Natural killer cell treated with Interleukin-12 subunit alpha and Interleukin-12 subunit beta and Interleukin-15 and Interleukin-18, amount 100 ng/mL, for 72 hours (primary cell): ENCODE results near the gene TEK. TPM values are rescaled to one million over a fixed set of nuclear protein-coding genes. Genes with fewer than 3 reads are reported as not detected.

Source experiments
- ATAC-seq, 2 donors: fragments of 150-1000 bp; cut with Tn5 transposase in 1 of 2; sonication (Bioruptor Pico), chemical (Tn5 transposase) in 1 of 2; 2 replicates each; pipeline ENCODE4 v1.10.0; 2021
- DNase-seq: peaks from one replicate; pipeline ENCODE4 v3.0.0; 2022; ENCODE audit warnings: low spot score
- H3K27ac Mint-ChIP-seq, 2 donors: 1 replicate in 1 of 2; 2 replicates in 1 of 2; pipeline ENCODE4 v1.8.0; 2022; ENCODE audit warnings: mixed read lengths in 2 of 2, mild to moderate bottlenecking in 1 of 2, moderate library complexity in 1 of 2
- H3K27me3 Mint-ChIP-seq, 2 donors: 1 replicate in 1 of 2; 2 replicates in 1 of 2; pipeline ENCODE4 v1.8.0; 2022; ENCODE audit warnings: mixed read lengths in 2 of 2
- H3K36me3 Mint-ChIP-seq: one replicate; pipeline ENCODE4 v1.8.0; 2022; ENCODE audit warnings: mixed read lengths
- H3K4me1 Mint-ChIP-seq, 2 donors: 1 replicate in 1 of 2; 2 replicates in 1 of 2; pipeline ENCODE4 v1.8.0; 2022; ENCODE audit warnings: low read depth in 2 of 2, mixed read lengths in 2 of 2, mild to moderate bottlenecking in 1 of 2
- H3K4me3 Mint-ChIP-seq: one replicate; pipeline ENCODE4 v1.8.0; 2022; ENCODE audit warnings: mixed read lengths
- H3K9me3 Mint-ChIP-seq: 2 replicates; pipeline ENCODE4 v1.8.0; 2022; ENCODE audit warnings: mixed read lengths
- total RNA-seq, 2 donors: library from RNA; stranded (reverse); gene quantifications; one replicate each; pipeline ENCODE4 v1.2.3, GENCODE V29; 2022

The TEK gene
- total RNA-seq, 2 donors from 2014 or later, result not detected

GRCh38 chr9:27133817-27134216 is 24.8 kb downstream of the TEK start:
- H3K4me3 Mint-ChIP-seq, result no peak overlapping the region
- H3K27me3 Mint-ChIP-seq, result no peaks in the 10 kb centered on the region
- no peaks in the 10 kb centered on the region for H3K4me1 Mint-ChIP-seq
- ATAC-seq (no peak), DNase-seq (no peak)
- H3K27ac Mint-ChIP-seq, result no peak overlapping the region
- H3K36me3 Mint-ChIP-seq, result no peaks in the 10 kb centered on the region
- H3K9me3 Mint-ChIP-seq, result peaks cover 10% of the 10 kb centered on the region

DNA sequence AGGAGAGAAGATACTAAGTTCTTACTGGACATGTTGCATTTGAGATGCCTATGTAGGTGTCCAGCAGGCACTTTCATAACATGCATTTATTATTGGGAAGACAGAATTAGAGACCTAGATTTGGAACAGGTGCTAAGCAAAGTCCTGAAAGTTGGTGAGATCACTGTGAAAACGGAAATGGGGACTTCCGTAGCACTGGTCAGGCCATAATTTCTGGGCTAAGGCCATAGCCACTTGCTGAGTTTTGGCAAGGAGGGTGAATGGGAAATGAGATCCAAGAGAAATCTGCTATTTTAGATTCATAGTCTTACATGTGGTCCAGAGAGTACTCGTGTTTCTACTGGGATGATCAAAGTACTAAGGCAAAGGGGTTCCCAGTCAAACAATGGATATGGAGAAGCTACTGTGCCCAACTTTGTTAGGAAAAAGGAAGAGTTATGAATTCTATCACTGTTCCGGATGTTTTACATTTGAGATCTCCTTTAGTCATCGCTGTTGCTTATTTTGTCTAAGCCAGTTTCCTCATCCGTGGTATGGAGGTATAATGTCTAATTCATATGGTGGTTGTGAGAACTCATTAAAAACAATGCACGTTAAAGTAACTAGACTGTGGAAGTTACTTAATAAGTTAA is 33.4 kb downstream of the TEK start:
- no peaks in the 10 kb centered on the region for H3K36me3 Mint-ChIP-seq
- DNase-seq (no peak), ATAC-seq (no peak)
- H3K4me1 Mint-ChIP-seq, result no peaks in the 10 kb centered on the region
- H3K27me3 Mint-ChIP-seq, result no peaks in the 10 kb centered on the region
- peaks cover 4% of the 10 kb centered on the region for H3K9me3 Mint-ChIP-seq
- H3K27ac Mint-ChIP-seq, result no peak overlapping the region
- H3K4me3 Mint-ChIP-seq, result no peak overlapping the region

- DNase-seq, result no peak
- no peak for ATAC-seq
- H3K36me3 Mint-ChIP-seq, result no peaks in the 10 kb centered on the region
- no peaks in the 10 kb centered on the region for H3K4me1 Mint-ChIP-seq
- no peak overlapping the region for H3K27ac Mint-ChIP-seq
- H3K9me3 Mint-ChIP-seq, result no peaks in the 10 kb centered on the region
- no peak overlapping the region for H3K4me3 Mint-ChIP-seq
- H3K27me3 Mint-ChIP-seq, result no peaks in the 10 kb centered on the region
Measured at GRCh38 chr9:27145143-27145542, 36.1 kb downstream of the TEK start.

- H3K4me3 Mint-ChIP-seq, result no peak overlapping the region
- no peak overlapping the region for H3K27ac Mint-ChIP-seq
- H3K27me3 Mint-ChIP-seq, result no peaks in the 10 kb centered on the region
- H3K9me3 Mint-ChIP-seq, result no peaks in the 10 kb centered on the region
- H3K36me3 Mint-ChIP-seq, result no peaks in the 10 kb centered on the region
- DNase-seq (no peak), ATAC-seq (no peak)
- no peaks in the 10 kb centered on the region for H3K4me1 Mint-ChIP-seq
Measured at GRCh38 chr9:27149651-27150050, 40.6 kb downstream of the TEK start.

GRCh38 chr9:27150746-27151406 is 41.9 kb downstream of the TEK start:
- DNase-seq, result no peak
- H3K9me3 Mint-ChIP-seq, result no peaks in the 10 kb centered on the region

GRCh38 chr9:27151693-27152404 is 42.8 kb downstream of the TEK start:
- Mint-ChIP-seq H3K27me3 (no peaks in the 10 kb centered on the region), H3K9me3 (no peaks in the 10 kb centered on the region), H3K4me3 (no peak overlapping the region), H3K4me1 (no peaks in the 10 kb centered on the region), H3K27ac (no peak overlapping the region), H3K36me3 (no peaks in the 10 kb centered on the region)
- ATAC-seq (no peak), DNase-seq (no peak)

More at GRCh38 chr9:27150746-27151406, 41.9 kb downstream of the TEK start:
- Mint-ChIP-seq H3K27ac (no peak overlapping the region), H3K36me3 (no peaks in the 10 kb centered on the region), H3K4me3 (no peak overlapping the region), H3K4me1 (no peaks in the 10 kb centered on the region), H3K27me3 (no peaks in the 10 kb centered on the region)
- ATAC-seq, result no peak

DNA sequence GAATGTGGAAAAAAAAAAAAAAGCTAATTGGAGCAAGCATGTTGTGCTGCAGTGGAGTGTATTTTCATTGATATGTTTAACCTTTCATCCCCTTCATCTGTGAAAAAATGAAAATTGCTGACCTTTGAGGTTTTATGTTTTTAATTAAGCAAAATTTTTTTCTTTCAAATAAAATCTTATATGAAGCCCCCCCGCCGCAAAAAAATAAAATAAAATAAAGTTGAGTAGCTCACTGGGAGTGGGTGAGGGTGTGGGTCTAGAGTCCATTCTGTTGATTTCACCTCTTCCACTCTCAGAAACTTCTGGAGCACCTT is 43.3 kb downstream of the TEK start:
- ATAC-seq, result no peak
- no peaks in the 10 kb centered on the region for H3K27me3 Mint-ChIP-seq
- no peaks in the 10 kb centered on the region for H3K9me3 Mint-ChIP-seq
- no peaks in the 10 kb centered on the region for H3K4me1 Mint-ChIP-seq
- DNase-seq, result no peak
- no peaks in the 10 kb centered on the region for H3K36me3 Mint-ChIP-seq
- H3K27ac Mint-ChIP-seq, result no peak overlapping the region
- no peak overlapping the region for H3K4me3 Mint-ChIP-seq

GRCh38 chr9:27154908-27155307 is 45.9 kb downstream of the TEK start:
- H3K36me3 Mint-ChIP-seq, result no peaks in the 10 kb centered on the region
- no peak overlapping the region for H3K27ac Mint-ChIP-seq
- H3K27me3 Mint-ChIP-seq, result no peaks in the 10 kb centered on the region
- DNase-seq (no peak), ATAC-seq (no peak)
- no peaks in the 10 kb centered on the region for H3K9me3 Mint-ChIP-seq
- no peak overlapping the region for H3K4me3 Mint-ChIP-seq
- no peaks in the 10 kb centered on the region for H3K4me1 Mint-ChIP-seq

GRCh38 chr9:27157097-27157496 is 48.1 kb downstream of the TEK start:
- no peaks in the 10 kb centered on the region for H3K36me3 Mint-ChIP-seq
- no peak for ATAC-seq
- H3K4me1 Mint-ChIP-seq, result no peaks in the 10 kb centered on the region
- no peak overlapping the region for H3K4me3 Mint-ChIP-seq
- H3K27ac Mint-ChIP-seq, result no peak overlapping the region
- H3K27me3 Mint-ChIP-seq, result no peaks in the 10 kb centered on the region
- no peak for DNase-seq
- H3K9me3 Mint-ChIP-seq, result no peaks in the 10 kb centered on the region

DNA sequence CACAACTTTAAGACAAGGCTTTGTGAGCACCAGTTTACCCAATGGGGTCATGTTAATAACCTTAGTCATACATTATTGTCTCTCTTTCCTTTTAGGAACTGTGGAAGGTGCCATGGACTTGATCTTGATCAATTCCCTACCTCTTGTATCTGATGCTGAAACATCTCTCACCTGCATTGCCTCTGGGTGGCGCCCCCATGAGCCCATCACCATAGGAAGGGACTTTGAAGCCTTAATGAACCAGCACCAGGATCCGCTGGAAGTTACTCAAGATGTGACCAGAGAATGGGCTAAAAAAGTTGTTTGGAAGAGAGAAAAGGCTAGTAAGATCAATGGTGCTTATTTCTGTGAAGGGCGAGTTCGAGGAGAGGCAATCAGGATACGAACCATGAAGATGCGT is 48.7 kb downstream of the TEK start:
- H3K4me3 Mint-ChIP-seq, result no peak overlapping the region
- no peaks in the 10 kb centered on the region for H3K27me3 Mint-ChIP-seq
- H3K4me1 Mint-ChIP-seq, result no peaks in the 10 kb centered on the region
- H3K9me3 Mint-ChIP-seq, result no peaks in the 10 kb centered on the region
- DNase-seq (no peak), ATAC-seq (no peak)
- H3K36me3 Mint-ChIP-seq, result no peaks in the 10 kb centered on the region
- no peak overlapping the region for H3K27ac Mint-ChIP-seq

GRCh38 chr9:27160636-27161035 is 51.6 kb downstream of the TEK start:
- Mint-ChIP-seq H3K27me3 (peaks cover 0 to 6% of the 10 kb centered on the region in 2 donors), H3K27ac (no peak overlapping the region)

DNA sequence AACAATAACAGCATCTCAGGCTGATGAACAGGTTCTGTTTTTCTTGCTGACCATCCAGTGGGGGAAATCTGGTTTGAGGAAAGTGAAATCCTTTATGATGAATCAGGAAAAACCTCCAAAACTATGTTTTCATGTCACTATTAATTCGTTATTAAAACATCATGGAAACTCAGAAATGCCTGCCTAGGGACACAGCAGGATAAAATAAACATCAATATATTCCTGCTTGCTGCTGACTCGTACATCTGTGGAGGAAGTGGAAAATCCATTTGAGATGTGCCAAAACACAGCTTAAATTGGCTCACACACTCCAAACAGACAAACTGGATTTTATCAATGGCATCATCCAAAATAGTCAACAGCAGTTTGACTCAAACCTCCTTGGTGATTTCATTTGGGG is 53.0 kb downstream of the TEK start:
- Mint-ChIP-seq H3K4me3 (no peak overlapping the region), H3K27ac (no peak overlapping the region), H3K4me1 (no peaks in the 10 kb centered on the region), H3K36me3 (no peaks in the 10 kb centered on the region), H3K27me3 (peaks cover 0 to 6% of the 10 kb centered on the region in 2 donors), H3K9me3 (no peaks in the 10 kb centered on the region)
- no peak for DNase-seq
- ATAC-seq, result no peak

More at GRCh38 chr9:27160636-27161035, 51.6 kb downstream of the TEK start:
- ATAC-seq (no peak), DNase-seq (no peak)
- no peaks in the 10 kb centered on the region for H3K36me3 Mint-ChIP-seq
- H3K9me3 Mint-ChIP-seq, result no peaks in the 10 kb centered on the region
- no peak overlapping the region for H3K4me3 Mint-ChIP-seq
- H3K4me1 Mint-ChIP-seq, result no peaks in the 10 kb centered on the region

DNA sequence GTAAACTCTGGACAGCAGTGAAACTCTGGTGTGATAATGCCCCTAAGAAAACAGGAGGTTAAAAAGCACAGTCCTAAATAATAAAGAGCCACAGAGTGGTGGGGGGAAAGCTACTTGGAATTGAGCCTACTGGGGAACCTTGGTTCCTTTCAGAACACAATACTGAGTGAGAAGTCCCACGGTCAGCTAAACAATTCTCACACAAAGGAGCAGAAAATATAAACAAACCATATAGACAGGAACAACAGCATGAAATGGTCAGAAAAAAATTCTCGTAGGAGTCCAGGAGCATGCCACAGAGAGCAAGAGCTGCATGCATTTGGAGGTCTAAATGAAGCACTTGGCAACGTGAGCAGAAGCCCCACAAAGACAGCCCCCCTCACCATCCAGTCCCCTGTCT is 56.0 kb downstream of the TEK start:
- ATAC-seq, result no peak
- DNase-seq, result no peak
- Mint-ChIP-seq H3K4me3 (no peak overlapping the region), H3K9me3 (peaks cover 3% of the 10 kb centered on the region), H3K27ac (no peak overlapping the region), H3K4me1 (no peaks in the 10 kb centered on the region), H3K36me3 (no peaks in the 10 kb centered on the region), H3K27me3 (peaks cover 0 to 6% of the 10 kb centered on the region in 2 donors)

DNA sequence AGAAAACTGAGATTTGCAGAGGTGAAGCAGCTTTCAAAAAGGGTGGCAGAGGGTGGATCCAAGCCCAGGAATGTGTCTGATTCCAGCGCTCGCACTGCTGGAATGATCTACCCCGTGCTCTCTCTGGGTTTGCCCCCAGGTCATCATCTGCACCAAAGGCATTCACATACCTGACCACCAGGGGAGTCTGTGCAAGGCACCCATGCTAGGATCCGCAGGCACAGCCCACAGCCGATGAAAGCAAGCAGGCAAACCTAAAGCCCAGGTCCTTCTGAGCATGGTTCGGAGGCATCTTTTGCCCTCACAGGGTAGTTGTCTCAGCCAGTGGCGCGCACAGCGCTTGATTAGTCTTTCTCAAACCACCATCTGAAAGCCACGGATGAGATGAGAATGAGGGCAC is 56.6 kb downstream of the TEK start:
- Mint-ChIP-seq H3K4me1 (no peaks in the 10 kb centered on the region), H3K27me3 (peaks cover 0 to 6% of the 10 kb centered on the region in 2 donors), H3K9me3 (peaks cover 3% of the 10 kb centered on the region), H3K4me3 (no peak overlapping the region), H3K36me3 (no peaks in the 10 kb centered on the region), H3K27ac (no peak overlapping the region)
- peak in 1 of 2 donors; percentile 52 for ATAC-seq
- no peak for DNase-seq
